ENCODE data around the gene RALA.

DNA sequence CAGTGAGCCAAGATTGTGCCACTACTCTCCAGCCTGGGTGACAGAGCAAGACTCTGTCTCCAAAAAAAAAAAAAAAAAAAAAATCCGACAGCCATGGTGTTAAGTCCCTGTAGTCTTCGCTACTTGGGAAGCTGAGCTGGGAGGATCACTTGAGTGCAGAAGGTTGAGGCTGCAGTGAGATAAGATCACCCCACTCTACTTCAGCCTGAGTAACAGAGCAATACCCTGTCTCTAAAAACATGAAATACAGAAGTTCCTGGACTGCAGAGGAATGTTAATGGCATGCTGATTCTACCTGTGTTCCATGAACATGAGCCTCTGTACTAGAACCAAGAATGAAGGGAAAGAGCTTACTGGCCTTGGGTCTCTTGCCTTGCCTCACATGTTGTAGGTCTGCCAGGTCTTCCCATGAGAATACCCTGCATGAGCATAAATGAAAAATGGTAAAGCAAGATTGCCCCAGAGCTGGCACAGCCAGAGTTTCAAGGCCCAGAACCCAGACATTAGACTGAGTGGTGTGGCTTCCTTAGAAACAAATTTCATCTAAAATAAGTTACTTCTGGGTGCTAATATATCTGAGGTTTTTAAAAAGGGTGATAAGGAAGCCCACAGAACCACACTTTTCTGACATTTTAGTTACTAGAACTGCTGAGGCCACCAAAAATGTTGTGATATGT is 48.6 kb upstream of the RALA start:
- no peak for TF ChIP-seq POLR2A (IDR thresholded peaks at IDR 0.05)
- TF ChIP-seq, protein P1, sequence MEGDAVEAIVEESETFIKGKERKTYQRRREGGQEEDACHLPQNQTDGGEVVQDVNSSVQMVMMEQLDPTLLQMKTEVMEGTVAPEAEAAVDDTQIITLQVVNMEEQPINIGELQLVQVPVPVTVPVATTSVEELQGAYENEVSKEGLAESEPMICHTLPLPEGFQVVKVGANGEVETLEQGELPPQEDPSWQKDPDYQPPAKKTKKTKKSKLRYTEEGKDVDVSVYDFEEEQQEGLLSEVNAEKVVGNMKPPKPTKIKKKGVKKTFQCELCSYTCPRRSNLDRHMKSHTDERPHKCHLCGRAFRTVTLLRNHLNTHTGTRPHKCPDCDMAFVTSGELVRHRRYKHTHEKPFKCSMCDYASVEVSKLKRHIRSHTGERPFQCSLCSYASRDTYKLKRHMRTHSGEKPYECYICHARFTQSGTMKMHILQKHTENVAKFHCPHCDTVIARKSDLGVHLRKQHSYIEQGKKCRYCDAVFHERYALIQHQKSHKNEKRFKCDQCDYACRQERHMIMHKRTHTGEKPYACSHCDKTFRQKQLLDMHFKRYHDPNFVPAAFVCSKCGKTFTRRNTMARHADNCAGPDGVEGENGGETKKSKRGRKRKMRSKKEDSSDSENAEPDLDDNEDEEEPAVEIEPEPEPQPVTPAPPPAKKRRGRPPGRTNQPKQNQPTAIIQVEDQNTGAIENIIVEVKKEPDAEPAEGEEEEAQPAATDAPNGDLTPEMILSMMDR (IDR thresholded peaks at IDR 0.05), result no peak

All from testis (tissue), 2 donors.